ENCODE data around the gene PDZD4.

PDZD4 gene

DNA sequence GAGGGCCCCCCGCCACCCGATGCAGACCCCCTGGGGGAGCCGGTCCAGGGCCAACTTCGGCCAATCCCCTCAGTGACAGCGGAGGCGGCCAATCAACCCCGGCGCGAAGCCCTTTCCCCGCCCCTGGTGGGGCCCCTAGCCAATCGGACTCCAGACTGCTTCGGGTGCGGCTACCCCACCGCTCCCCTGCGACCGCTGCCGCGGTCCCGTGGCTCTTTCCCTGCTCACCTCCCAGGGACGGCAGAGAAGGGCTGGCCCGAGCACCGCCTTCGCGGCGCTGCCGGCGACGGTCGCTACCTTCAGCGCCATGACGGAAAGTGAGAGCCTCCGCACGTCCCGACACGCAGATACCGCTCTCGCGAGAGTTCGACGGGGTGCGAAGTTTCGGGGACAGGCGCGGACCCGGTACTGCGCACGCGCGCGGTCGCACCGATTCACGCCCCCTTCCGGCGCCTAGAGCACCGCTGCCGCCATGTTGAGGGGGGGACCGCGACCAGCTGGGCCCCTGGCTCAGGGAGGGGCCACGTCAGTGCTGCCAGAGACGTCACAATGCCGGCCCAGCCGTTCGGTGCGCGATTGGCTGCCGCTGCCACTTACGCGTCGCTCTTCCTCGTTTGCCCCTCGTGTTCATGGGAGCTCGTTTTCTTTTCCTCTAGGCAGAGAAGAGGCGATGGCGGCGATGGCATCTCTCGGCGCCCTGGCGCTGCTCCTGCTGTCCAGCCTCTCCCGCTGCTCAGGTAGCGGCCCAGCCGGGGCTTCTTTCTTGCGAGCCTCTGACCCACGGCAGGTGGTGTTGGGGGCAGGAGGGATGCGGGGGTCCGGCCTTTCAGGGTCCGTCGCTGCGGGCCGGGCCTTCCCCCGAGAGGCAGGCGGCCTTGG is 36.1 kb downstream of the PDZD4 start, which contains the start of the genes IDH3G and SSR4:
IDH3G (minus strand) TSS at position 358 of the 879 bp plus-strand sequence; CDS start at position 309, 49 bp downstream.
SSR4 (plus strand) TSS at position 651 of the 879 bp plus-strand sequence; CDS start at position 671, 20 bp downstream.
- peak; percentile 82 to 98 (median 89) for DNase-seq
- intact Hi-C loops (cut with DNase I) = no loop called here

DNA sequence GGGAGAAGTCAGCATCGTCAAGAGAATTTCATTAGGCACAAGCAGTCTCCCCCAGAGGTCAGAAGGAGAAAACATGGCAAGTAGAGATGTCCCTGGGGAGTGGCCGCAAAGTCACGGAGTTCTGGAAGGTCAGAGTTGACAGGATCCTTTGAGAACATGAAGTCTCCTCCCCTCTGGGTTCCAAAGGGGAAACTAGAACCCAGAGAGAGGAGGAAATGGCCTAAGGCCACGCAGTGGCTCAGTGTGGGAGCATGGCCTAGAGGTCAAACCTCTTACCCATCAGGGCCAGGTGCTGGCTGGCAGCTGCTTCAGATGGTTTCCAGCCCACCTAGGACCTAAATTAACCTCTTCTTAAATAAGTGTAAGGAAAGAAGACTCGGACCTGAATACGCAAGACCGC is 37.1 kb downstream of the PDZD4 start:
- intact Hi-C loops (cut with DNase I) = no loop called here
- DNase-seq = no peak

DNA sequence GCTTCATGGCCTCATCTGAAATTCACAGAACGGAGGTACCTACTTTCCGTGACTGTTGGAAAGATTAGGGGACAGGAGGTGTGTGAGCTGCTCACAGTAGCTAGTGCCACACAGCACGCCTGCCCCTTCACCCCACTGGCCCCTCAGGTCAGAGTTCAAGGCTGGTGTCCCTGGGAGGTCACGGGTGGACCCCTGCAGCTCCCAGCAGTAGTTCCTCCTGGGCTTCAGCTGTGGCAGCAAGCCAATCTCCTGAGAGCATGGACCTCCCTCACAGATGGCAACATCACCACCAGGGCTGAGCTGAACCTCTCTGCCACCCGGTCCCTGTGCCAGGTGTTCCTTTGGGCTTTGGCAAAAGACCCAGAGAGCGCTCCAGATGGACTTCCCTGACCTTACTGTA is 38.0 kb downstream of the PDZD4 start:
- DNase-seq = no peak
- intact Hi-C loops (cut with DNase I) = no loop called here

DNA sequence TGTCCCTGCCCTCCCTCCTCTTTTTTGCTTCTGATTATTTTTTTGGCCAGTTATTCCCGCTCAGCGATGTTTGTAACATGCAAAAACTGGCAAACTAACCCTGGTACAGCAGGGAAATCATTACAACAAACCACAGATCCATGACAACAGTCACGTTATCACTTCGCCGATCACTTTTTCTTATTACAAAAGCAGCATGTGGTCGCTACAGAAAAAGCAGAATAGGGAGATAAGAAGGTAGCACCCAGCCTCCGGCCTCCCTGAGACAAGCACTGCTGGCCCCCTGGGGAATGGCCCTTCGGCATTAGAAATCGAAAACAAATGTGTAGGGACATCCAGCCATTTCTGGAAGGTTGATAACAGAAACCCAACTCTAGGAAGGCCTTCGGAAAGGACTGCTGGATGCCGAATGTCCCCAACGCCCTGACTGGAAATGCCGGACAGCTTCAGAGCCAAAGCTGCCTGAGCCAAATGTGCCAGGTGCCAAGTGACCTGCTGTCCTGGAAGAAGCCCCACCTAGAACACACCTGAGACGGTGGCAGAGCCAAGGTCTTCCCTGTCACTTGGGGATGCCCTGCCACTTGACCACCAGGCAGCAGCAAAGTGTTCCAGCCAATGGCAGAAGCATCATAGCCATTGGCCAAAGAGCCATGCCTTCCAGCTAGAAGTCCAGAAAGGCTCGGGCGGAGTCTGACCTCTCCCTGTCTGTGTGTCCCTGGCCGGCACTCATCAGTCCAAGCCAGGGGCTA is 39.1 kb downstream of the PDZD4 start:
- DNase-seq = no peak
- intact Hi-C loops (cut with DNase I) = no loop called here

DNA sequence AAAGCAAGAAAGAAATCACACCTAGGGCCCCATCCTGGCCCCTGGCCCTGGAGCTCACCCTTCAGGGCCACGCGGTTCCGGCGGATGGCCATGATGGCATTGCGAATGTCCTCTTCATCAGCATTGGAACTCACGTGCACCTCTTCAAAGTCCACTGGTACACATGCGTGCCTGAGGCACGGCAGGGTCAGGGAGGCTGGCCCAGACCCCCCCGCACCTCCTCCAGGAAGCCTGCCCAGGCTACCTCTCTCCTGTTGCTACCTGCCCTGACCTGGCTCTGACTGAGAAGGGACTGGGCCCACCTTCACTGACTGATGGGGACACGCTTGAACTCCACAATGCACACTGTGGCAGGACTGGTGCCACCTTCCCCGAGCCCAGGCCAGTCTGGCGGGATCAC is 40.7 kb downstream of the PDZD4 start:
- intact Hi-C loops (cut with DNase I) = no loop called here

DNA sequence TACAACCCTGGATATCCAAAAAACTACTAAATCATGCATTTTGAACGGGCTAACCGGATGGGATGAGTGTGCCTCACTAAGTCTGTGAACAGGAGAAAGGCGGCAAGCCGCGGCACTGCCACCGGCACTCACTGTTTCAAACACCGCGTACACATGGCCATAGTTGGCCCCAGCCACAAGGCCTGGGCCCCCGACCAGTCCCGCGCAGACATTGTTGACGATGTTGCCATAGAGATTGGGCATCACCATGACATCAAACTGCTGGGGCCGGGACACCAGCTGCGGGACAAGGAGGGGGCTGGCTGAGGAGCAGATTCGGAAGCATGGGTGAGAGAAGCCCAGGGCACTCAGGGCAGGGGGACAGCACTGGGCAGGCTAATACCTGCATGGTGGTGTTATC is 43.7 kb downstream of the PDZD4 start:
- intact Hi-C loops (cut with DNase I) = no loop called here
- no peak for DNase-seq

More for the DNA sequence above, 40.7 kb downstream of the PDZD4 start:
- DNase-seq = no peak

DNA sequence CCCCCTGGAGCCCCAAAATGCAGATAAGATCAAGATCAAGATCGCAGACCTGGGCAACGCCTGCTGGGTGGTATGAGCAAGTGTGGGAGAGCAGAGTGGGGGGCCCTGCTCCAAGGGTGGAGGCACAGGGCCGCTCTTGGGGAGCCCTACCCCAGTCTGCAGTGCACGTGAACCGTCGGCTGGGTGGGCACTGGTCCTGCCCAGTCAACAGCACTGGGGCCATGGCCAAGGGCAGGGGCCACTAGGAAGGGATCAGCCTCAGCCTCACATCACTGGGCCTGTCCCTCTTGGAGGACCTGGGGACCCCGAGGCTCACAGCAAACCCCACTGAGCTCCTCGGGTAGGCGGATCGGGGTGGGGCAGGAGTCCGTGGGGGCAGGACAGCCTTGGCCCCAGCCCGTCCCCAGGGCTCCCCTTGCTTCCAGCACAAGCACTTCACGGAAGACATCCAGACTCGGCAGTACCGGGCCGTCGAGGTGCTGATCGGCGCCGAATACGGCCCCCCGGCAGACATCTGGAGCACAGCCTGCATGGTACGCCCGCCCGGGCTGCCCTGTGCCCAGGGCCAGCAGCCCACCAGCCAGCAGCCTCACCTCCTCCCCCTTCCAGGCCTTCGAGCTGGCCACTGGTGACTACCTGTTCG is 45.9 kb downstream of the PDZD4 start:
- peak in 1 of 10 donors; percentile 80 for DNase-seq
- intact Hi-C loops (cut with DNase I) = no loop called here

DNA sequence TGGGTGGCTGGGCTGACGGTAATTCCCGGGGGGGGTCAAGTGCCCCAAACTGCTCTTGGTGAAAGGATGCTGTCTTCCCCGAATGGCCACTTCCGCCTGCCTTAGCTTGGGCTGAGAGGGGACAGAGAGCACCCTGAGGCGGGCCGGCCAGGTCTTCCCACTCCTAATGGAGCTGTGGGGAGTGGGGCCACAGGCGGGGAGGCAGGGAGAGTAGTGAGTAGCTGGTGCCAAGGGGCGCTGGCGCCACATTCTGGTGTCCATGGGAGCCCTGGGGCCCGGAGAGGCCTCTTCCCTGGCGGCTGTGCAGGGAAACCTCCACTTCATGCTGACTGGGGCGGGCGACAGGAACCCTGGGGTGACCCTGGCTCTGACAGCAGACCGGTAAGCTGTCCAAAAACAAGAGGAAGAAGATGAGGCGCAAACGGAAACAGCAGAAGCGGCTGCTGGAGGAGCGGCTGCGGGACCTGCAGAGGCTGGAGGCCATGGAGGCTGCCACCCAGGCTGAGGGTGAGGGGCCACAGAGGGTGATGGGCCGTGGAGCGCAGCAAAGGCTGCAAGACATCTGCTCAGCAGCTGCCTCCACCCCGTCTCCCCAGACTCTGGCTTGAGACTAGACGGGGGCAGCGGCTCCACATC is 46.8 kb downstream of the PDZD4 start:
- intact Hi-C loops (cut with DNase I) = no loop called here

DNA sequence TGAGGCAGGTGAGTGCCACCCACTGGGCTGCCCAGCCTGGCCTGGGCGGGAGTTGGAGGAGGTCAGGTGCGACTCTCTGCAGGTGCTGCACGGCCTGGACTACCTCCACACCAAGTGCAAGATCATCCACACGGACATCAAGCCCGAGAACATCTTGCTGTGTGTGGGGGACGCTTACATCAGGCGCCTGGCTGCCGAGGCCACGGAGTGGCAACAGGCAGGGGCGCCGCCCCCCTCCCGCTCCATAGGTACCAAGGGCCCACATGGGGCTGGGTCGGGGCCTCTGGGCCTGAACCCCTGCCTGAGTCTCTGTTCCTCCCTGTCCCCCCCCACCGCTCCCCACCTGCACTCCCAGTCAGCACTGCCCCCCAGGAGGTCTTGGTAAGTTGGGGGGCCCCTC is 47.5 kb downstream of the PDZD4 start:
- DNase-seq = no peak
- intact Hi-C loops (cut with DNase I) = no loop called here

More for the DNA sequence above, 46.8 kb downstream of the PDZD4 start:
- DNase-seq = peak in 1 of 10 donors; percentile 83

DNA sequence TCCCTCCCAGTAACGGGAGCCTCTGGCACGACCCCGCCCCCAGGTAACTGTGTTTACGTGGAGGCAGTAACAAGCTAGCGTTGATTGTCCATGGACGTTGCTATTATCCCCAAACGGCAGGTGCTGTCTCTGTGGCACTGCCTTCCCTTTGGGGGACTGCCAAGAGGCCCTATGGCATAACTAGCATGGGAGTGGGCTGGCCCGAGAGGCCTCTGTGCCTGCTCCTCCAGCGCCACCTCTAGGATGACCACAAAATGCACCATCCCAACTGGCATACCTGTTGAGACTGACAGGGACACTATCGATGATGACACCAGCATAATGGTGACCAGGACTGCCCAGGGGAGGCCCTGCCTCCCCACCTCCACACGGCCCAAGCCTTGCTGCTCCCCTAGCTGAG is 48.0 kb downstream of the PDZD4 start:
- peak in 3 of 10 donors; percentile 29 to 40 (median 38) for DNase-seq
- intact Hi-C loops (cut with DNase I) = no loop called here

DNA sequence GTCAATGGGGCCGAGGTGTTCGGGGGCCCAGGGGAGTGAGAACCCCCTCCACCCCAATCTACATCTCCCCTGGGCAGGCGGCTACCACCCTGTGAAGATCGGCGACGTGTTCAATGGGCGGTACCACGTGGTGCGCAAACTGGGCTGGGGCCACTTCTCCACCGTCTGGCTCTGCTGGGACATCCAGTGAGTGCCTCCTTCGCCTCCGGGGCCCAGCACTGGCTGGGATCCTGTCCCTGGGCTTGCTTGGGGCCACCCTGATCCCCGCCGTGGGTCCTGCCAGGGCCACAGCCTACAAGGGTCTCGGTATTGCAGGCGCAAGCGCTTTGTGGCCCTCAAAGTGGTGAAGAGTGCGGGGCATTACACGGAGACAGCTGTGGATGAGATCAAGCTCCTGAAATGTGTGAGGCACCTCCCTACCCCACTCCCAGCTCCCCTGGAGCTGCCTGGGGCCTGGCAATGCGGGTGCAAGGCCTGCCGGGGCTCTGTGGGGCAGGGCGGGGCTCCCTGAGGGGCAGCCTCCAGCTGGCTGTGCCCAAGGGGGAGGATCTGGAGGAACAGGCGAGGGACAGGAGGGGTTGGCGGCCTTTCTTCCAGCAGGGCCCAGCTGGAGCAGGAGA is 48.8 kb downstream of the PDZD4 start:
- intact Hi-C loops (cut with DNase I) = no loop called here
- DNase-seq = peak in 2 of 10 donors; percentile 24 to 39

DNA sequence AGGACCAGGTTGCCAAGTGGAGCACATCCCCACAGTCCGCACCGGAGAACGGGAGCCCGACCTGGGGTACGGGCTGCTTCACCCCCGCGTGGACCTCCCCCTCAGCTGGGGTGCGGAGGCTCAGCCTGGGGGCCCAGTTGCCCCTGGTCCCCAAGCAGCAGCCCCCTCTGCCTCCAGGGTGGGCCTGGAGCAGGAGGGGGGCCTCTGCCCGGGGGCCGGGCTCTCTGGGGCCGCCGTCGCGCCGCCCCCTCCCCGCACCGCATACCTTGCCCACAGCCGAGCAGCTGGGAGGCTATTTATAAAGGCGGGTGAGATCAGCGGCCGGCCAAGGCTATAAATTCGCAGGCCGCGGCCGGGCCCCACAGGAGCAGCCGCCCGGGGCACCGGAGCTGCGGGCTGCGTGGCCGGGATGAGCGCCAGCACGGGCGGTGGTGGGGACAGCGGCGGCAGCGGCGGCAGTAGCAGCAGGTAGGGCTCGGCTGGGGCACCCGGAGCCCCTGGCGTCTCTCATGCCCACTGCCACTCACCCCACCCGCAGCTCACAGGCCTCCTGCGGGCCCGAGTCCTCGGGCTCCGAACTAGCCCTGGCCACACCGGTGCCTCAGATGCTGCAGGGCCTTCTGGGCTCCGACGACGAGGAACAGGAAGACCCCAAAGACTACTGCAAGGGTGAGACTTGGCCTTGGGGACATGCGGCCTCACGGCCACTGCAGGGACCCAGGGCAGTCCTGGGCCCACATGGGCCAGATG is 49.5 kb downstream of the PDZD4 start, which contains the start of gene SRPK3:
SRPK3 (plus strand) TSS at position 364 of the 750 bp plus-strand sequence; CDS start at position 410, 46 bp downstream.
- intact Hi-C loops (cut with DNase I) = no loop called here

DNA sequence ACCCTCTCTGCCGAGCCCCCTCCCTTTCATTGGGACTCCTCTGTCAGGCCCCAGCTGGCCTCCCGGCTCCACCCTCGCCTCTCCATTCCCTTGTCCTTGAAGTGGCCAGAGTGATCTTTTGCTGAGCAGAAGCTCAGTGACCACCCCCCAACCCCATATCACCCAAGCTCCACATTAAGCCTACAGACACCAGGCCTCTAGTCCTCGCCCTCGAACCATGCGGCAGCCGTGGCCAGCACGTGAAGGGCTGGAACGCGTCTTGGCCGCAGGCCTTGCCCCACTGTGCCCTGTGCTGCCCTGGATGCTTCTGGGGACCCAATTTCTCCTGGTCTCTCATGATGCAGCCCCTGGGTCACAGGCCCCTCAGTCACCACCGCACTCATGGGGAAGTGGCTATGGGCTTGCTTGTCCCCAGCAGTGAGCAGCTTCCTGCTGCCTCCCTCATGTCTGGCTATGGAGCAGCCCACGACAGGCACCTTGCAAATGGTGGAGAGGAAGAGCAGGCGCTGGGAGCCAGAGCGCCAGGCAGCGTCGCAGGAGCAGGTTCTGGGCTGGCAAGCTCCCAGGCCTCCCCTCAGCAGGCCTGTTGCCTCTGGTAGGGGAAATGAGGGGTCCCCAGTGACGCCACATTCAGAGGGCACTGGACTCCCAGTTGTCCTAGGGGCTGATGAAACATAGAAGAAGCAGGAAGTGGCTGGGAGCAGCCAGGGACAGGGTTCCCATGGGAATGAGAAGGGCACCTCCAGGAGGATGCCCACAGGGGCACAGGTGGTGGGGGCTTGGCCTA is 50.3 kb downstream of the PDZD4 start:
- peak in 3 of 10 donors; percentile 13 to 78 (median 76) for DNase-seq
- intact Hi-C loops (cut with DNase I) = no loop called here

More for the DNA sequence above, 49.5 kb downstream of the PDZD4 start, which contains the start of gene SRPK3:
- DNase-seq = peak in 2 of 10 donors; percentile 25 to 62

DNA sequence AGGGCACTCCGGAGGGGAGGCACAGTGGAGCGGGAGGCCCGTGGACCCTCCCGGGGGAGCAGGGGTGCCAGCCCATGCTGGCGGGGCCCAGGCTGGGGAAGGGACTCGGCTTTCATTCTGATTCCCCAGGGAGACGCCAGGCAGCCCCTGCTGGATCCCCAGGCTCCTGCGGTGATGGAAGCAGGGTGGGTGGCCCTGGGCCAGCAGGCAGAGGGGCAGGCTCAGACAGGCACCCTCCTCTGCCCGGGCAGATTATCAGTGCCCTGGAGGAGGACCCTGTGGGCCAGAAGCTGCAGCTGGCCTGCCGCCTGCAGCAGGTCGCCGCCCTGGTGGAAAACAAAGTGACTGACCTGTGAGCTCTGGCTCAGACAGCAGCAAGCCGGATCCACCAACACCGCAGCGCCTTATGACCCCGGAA is 51.7 kb downstream of the PDZD4 start:
- intact Hi-C loops (cut with DNase I) = no loop called here
- DNase-seq = peak in 4 of 10 donors; percentile 7 to 83 (median 66)

DNA sequence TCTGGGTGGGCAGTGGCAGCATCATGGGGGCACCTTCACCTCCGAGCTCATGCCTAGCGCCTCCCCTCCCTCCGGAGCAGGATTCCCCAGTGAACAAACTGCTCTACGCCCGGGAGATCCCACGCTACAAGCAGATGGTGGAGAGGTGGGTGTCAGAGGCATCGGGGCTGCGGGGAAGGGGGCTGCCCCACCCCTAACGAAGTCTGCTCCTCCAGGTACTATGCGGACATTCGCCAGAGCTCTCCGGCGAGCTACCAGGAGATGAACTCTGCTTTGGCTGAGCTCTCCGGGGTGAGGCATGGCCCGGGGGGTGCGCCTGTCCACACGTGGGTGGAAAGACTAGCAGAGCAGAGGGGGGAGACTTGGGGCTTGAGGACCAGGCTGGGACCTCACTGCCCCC is 52.2 kb downstream of the PDZD4 start:
- DNase-seq = peak in 4 of 10 donors; percentile 1 to 75 (median 62)
- intact Hi-C loops (cut with DNase I) = no loop called here

DNA sequence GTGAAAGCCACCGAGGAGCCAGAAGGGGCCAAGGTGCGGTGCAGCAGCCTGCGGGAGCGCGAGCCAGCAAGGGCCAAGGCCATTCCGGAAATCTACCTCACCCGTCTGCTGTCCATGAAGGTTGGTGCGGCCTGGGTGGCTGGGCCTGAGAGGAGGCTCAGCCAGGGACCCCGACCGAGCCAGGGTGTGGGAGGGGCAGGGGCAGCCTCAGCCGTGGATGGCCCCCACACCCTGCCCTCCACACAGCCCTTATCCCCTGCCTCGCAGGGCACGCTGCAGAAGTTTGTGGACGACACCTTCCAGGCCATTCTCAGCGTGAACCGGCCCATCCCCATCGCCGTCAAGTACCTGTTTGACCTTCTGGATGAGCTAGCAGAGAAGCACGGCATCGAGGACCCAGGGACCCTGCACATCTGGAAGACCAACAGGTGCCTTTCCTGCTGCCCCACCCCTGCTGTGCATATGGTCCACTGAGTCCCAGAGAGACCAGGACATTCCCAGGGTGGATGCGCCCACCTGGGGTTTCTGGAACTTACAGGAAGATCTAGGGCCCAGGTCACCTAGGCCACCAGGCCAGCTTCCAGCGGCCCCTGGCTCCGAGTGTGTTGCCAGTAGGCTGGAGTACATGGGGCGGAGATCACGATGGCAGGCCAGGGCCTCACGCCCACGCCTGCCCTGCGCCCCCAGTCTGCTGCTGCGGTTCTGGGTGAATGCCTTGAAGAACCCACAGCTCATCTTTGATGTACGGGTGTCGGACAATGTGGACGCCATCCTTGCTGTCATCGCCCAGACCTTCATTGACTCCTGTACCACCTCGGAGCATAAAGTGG is 52.9 kb downstream of the PDZD4 start:
- peak in 5 of 10 donors; percentile 3 to 80 (median 44) for DNase-seq

DNA sequence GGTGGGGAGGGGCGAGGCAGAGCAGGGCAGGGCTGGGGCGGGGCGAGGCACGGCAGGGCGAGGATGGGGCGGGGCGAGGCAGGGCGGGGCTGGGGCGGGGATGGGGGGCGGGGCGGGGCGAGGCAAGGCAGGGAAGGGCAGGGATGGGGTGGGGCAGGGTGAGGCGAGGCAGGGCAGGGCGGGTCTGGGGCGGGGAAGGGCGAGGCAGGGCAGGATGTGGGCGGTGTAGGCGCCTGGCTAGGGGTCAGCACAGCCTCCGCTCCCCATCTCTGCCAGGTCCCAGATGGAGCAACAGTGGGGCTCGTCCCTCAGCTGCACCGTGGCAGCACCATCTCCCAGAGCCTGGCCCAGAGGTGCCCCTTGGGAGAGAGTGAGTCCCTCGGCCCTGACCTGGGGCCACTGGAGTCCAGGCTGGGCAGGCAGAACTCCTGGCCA is 53.7 kb downstream of the PDZD4 start:
- peak in 4 of 10 donors; percentile 0 to 64 (median 15) for DNase-seq
- intact Hi-C loops (cut with DNase I) = no loop called here

More for the DNA sequence above, 52.9 kb downstream of the PDZD4 start:
- intact Hi-C loops (cut with DNase I) = no loop called here
